ENCODE results near the gene GRAP. TPM values are rescaled to one million over a fixed set of nuclear protein-coding genes. Genes with fewer than 3 reads are reported as not detected.

GRAP gene
- total RNA-seq, 1 experiment from 2014 or later, result 1.1 TPM

- no peaks in the 10 kb centered on the region for H3K9me3 ChIP-seq (replicated peaks)
- H3K27me3 ChIP-seq (replicated peaks), result no peaks in the 10 kb centered on the region
- H3K4me1 ChIP-seq (replicated peaks), result peaks cover 22% of the 10 kb centered on the region
- H3K27ac ChIP-seq, result no peak overlapping the region
- DNase-seq (ENCODE audit: low read depth in 1 of 2, low spot score in 2 of 2), result no peak
- peaks cover 18% of the 10 kb centered on the region for H3K36me3 ChIP-seq
- H3K4me3 ChIP-seq, result no peak overlapping the region
These were observed 40.8 kb downstream of the GRAP start for GRCh38 chr17:19005789-19006430.

- no peaks in the 10 kb centered on the region for H3K27me3 ChIP-seq (replicated peaks)
- DNase-seq (ENCODE audit: low read depth in 1 of 2, low spot score in 2 of 2), result no peak
- H3K9me3 ChIP-seq (replicated peaks), result no peaks in the 10 kb centered on the region
- H3K4me1 ChIP-seq (replicated peaks), result peaks cover 19% of the 10 kb centered on the region
- peaks cover 18% of the 10 kb centered on the region for H3K36me3 ChIP-seq
- peak overlapping the region; percentile 68 for H3K4me3 ChIP-seq
- H3K27ac ChIP-seq, result peak overlapping the region; percentile 85
These were observed 41.5 kb downstream of the GRAP start for GRCh38 chr17:19005137-19005773.

GRCh38 chr17:19004421-19005136, 42.2 kb downstream of the GRAP start, which contains the start of gene FAM83G:
TSS of gene FAM83G (minus strand) at chr17:19004764. CDS start at chr17:19004041, 723 bp downstream.
- H3K27ac ChIP-seq, result peak within 1 kb of the TSS; percentile 85

GRCh38 chr17:19003543-19004420, 43.0 kb downstream of the GRAP start:
- peaks cover 19% of the 10 kb centered on the region for H3K4me1 ChIP-seq (replicated peaks)
- H3K27me3 ChIP-seq (replicated peaks), result no peaks in the 10 kb centered on the region
- DNase-seq (ENCODE audit: low read depth in 1 of 2, low spot score in 2 of 2), result no peak
- peak overlapping the region; percentile 68 for H3K4me3 ChIP-seq
- H3K27ac ChIP-seq, result peak overlapping the region; percentile 85
- H3K36me3 ChIP-seq, result peaks cover 18% of the 10 kb centered on the region
- no peaks in the 10 kb centered on the region for H3K9me3 ChIP-seq (replicated peaks)

More at GRCh38 chr17:19004421-19005136, 42.2 kb downstream of the GRAP start, which contains the start of gene FAM83G:
- peak; percentile 57 to 84 for DNase-seq (ENCODE audit: low read depth in 1 of 2, low spot score in 2 of 2)
- Histone ChIP-seq H3K9me3 (replicated peaks) (no peaks in the 10 kb centered on the region), H3K36me3 (peaks cover 18% of the 10 kb centered on the region), H3K4me3 (peak within 1 kb of the TSS; percentile 68), H3K27me3 (replicated peaks) (no peaks in the 10 kb centered on the region), H3K4me1 (replicated peaks) (peaks cover 19% of the 10 kb centered on the region)

GRCh38 chr17:19002805-19003542, 43.8 kb downstream of the GRAP start:
- H3K27me3 ChIP-seq (replicated peaks), result no peaks in the 10 kb centered on the region
- peaks cover 19% of the 10 kb centered on the region for H3K4me1 ChIP-seq (replicated peaks)
- DNase-seq (ENCODE audit: low read depth in 1 of 2, low spot score in 2 of 2), result no peak
- H3K4me3 ChIP-seq, result no peak overlapping the region; the same call in 1 of the 2 replicates
- H3K36me3 ChIP-seq, result peaks cover 18% of the 10 kb centered on the region
- no peak overlapping the region for H3K27ac ChIP-seq
- H3K9me3 ChIP-seq (replicated peaks), result no peaks in the 10 kb centered on the region

GRCh38 chr17:19001907-19002590, 44.7 kb downstream of the GRAP start:
- Histone ChIP-seq H3K4me1 (replicated peaks) (peaks cover 19% of the 10 kb centered on the region), H3K27me3 (replicated peaks) (no peaks in the 10 kb centered on the region), H3K9me3 (replicated peaks) (no peaks in the 10 kb centered on the region), H3K36me3 (peaks cover 18% of the 10 kb centered on the region), H3K4me3 (no peak overlapping the region), H3K27ac (no peak overlapping the region)
- no peak for DNase-seq (ENCODE audit: low read depth in 1 of 2, low spot score in 2 of 2)

GRCh38 chr17:19000531-19001325, 46.0 kb downstream of the GRAP start:
- H3K9me3 ChIP-seq (replicated peaks), result no peaks in the 10 kb centered on the region
- H3K4me3 ChIP-seq, result no peak overlapping the region
- H3K4me1 ChIP-seq (replicated peaks), result peaks cover 19% of the 10 kb centered on the region
- no peak overlapping the region for H3K27ac ChIP-seq
- no peak for DNase-seq (ENCODE audit: low read depth in 1 of 2, low spot score in 2 of 2)
- H3K27me3 ChIP-seq (replicated peaks), result no peaks in the 10 kb centered on the region
- peaks cover 22% of the 10 kb centered on the region for H3K36me3 ChIP-seq

- Histone ChIP-seq H3K27me3 (replicated peaks) (no peaks in the 10 kb centered on the region), H3K9me3 (replicated peaks) (0 out of 2 replicates have a peak, but pooled peaks cover 2% of the 10 kb centered on the region), H3K4me3 (no peak overlapping the region), H3K4me1 (replicated peaks) (peaks cover 16% of the 10 kb centered on the region), H3K27ac (no peak overlapping the region), H3K36me3 (peaks cover 22% of the 10 kb centered on the region)
- no peak for DNase-seq (ENCODE audit: low read depth in 1 of 2, low spot score in 2 of 2)
These were observed 46.8 kb downstream of the GRAP start for GRCh38 chr17:18999911-19000310.

GRCh38 chr17:18999394-18999793, 47.4 kb downstream of the GRAP start:
- Histone ChIP-seq H3K4me3 (no peak overlapping the region), H3K9me3 (replicated peaks) (0 out of 2 replicates have a peak, but pooled peaks cover 2% of the 10 kb centered on the region)
- DNase-seq (ENCODE audit: low read depth in 1 of 2, low spot score in 2 of 2), result no peak

GRCh38 chr17:18997650-18998196, 49.0 kb downstream of the GRAP start:
- no peak overlapping the region for H3K4me3 ChIP-seq
- DNase-seq (ENCODE audit: low read depth in 1 of 2, low spot score in 2 of 2), result no peak
- H3K4me1 ChIP-seq (replicated peaks), result no peaks in the 10 kb centered on the region
- H3K9me3 ChIP-seq (replicated peaks), result 0 out of 2 replicates have a peak, but pooled peaks cover 2% of the 10 kb centered on the region
- no peaks in the 10 kb centered on the region for H3K27me3 ChIP-seq (replicated peaks)
- no peak overlapping the region for H3K27ac ChIP-seq
- peaks cover 16% of the 10 kb centered on the region for H3K36me3 ChIP-seq

More at GRCh38 chr17:18999394-18999793, 47.4 kb downstream of the GRAP start:
- Histone ChIP-seq H3K27me3 (replicated peaks) (no peaks in the 10 kb centered on the region), H3K4me1 (replicated peaks) (peaks cover 11% of the 10 kb centered on the region), H3K36me3 (peaks cover 22% of the 10 kb centered on the region), H3K27ac (no peak overlapping the region)

- Histone ChIP-seq H3K4me1 (replicated peaks) (no peaks in the 10 kb centered on the region), H3K9me3 (replicated peaks) (0 out of 2 replicates have a peak, but pooled peaks cover 2% of the 10 kb centered on the region), H3K27me3 (replicated peaks) (no peaks in the 10 kb centered on the region), H3K36me3 (peaks cover 12% of the 10 kb centered on the region), H3K27ac (no peak overlapping the region), H3K4me3 (no peak overlapping the region)
- DNase-seq (ENCODE audit: low read depth in 1 of 2, low spot score in 2 of 2), result no peak
These were observed 50.3 kb downstream of the GRAP start for GRCh38 chr17:18996458-18996857.
